WTC11 (cell line): Measurements from ENCODE around the gene GAL3ST3. TPM values are rescaled to one million over a fixed set of nuclear protein-coding genes. Genes with fewer than 3 reads are reported as not detected.

Experiments
- ATAC-seq: fragments of 200-7000 bp; cut with Tn5 transposase; 2 replicates; pipeline ENCODE4 v1.10.0; 2021; ENCODE audit warnings: mild to moderate bottlenecking, moderate library complexity
- CTCF ChIA-PET: fragments of 300-600 bp; sonication (Branson Sonifier 250); formaldehyde crosslinking; loops from one replicate; lab custom pipeline; 2021; ENCODE audit warnings: antibody characterized with exemption; lab: Charles Lee
- POLR2A ChIA-PET: fragments of 350-600 bp; sonication (Branson Sonifier 250); formaldehyde crosslinking; loops from one replicate; lab custom pipeline; 2021; ENCODE audit warnings: antibody characterized with exemption; lab: Charles Lee
- DNase-seq: peaks from one replicate; pipeline ENCODE4 v3.0.0; 2021; ENCODE audit warnings: low spot score
- H3K27ac Mint-ChIP-seq: 2 replicates; pipeline ENCODE4 v1.8.0; 2021; ENCODE audit warnings: mixed read lengths
- H3K27me3 Mint-ChIP-seq: 2 replicates; pipeline ENCODE4 v1.8.0; 2021; ENCODE audit warnings: low read depth, mild to moderate bottlenecking, moderate library complexity, mixed read lengths
- H3K36me3 Mint-ChIP-seq: 2 replicates; pipeline ENCODE4 v1.8.0; 2021; ENCODE audit warnings: mixed read lengths
- H3K4me1 Mint-ChIP-seq: 2 replicates; pipeline ENCODE4 v1.8.0; 2022; ENCODE audit warnings: mixed read lengths
- H3K4me3 Mint-ChIP-seq: 2 replicates; pipeline ENCODE4 v1.8.0; 2021; ENCODE audit warnings: mild to moderate bottlenecking, moderate library complexity, mixed read lengths
- H3K9me3 Mint-ChIP-seq: 2 replicates; pipeline ENCODE4 v1.8.0; 2021; ENCODE audit warnings: mixed read lengths
- ATF2 ChIP-seq: sonication (generic); formaldehyde crosslinking; IDR thresholded peaks from 2 replicates; pipeline ENCODE4 v1.8.1; 2022; ENCODE audit warnings: low read depth, missing genetic modification reagents, borderline replicate concordance
- ATF3 ChIP-seq: sonication (generic); formaldehyde crosslinking; conservative IDR thresholded peaks from 2 replicates; pipeline ENCODE4 v1.8.1; 2022; ENCODE audit warnings: mild to moderate bottlenecking, missing genetic modification reagents
- ELF4 ChIP-seq: sonication (generic); formaldehyde crosslinking; IDR thresholded peaks from 2 replicates; pipeline ENCODE4 v1.8.1; 2022; ENCODE audit warnings: low read depth, mild to moderate bottlenecking, moderate library complexity, missing genetic modification reagents
- EMX1 ChIP-seq: fragments of 250-450 bp; sonication (Bioruptor Pico); IDR thresholded peaks from 2 replicates; pipeline ENCODE4 v1.8.0; 2021; ENCODE audit warnings: mild to moderate bottlenecking
- GABPB1 ChIP-seq: sonication (generic); formaldehyde crosslinking; IDR thresholded peaks from 2 replicates; pipeline ENCODE4 v1.8.1; 2023; ENCODE audit warnings: mild to moderate bottlenecking, missing genetic modification reagents
- KAT7 ChIP-seq: sonication (generic); formaldehyde crosslinking; IDR thresholded peaks from 2 replicates; pipeline ENCODE4 v1.8.1; 2023; ENCODE audit warnings: missing genetic modification reagents, mild to moderate bottlenecking, borderline replicate concordance
- MAX ChIP-seq: sonication (generic); formaldehyde crosslinking; IDR thresholded peaks from 2 replicates; pipeline ENCODE4 v1.8.0; 2022; ENCODE audit warnings: mild to moderate bottlenecking, missing genetic modification reagents
- MXD4 ChIP-seq: fragments of 250-450 bp; sonication (Bioruptor Pico); IDR thresholded peaks from 2 replicates; pipeline ENCODE4 v1.8.0; 2021; ENCODE audit warnings: mild to moderate bottlenecking, moderate library complexity, borderline replicate concordance
- NR1H2 ChIP-seq: sonication (generic); formaldehyde crosslinking; IDR thresholded peaks from 2 replicates; pipeline ENCODE4 v1.9.0; 2021; ENCODE audit warnings: mild to moderate bottlenecking, moderate library complexity, missing genetic modification reagents
- NR2C2 ChIP-seq: sonication (generic); formaldehyde crosslinking; IDR thresholded peaks from 2 replicates; pipeline ENCODE4 v1.8.0; 2022; ENCODE audit warnings: mild to moderate bottlenecking, missing genetic modification reagents
- SOX15 ChIP-seq: fragments of 250-450 bp; sonication (Bioruptor Pico); IDR thresholded peaks from 2 replicates; pipeline ENCODE4 v1.9.0; 2021; ENCODE audit warnings: mild to moderate bottlenecking
- TCF7 ChIP-seq: sonication (generic); formaldehyde crosslinking; IDR thresholded peaks from 2 replicates; pipeline ENCODE4 v1.8.0; 2022; ENCODE audit warnings: mild to moderate bottlenecking, low read depth, missing genetic modification reagents, moderate library complexity
- ZBTB21 ChIP-seq: sonication (generic); formaldehyde crosslinking; IDR thresholded peaks from 2 replicates; pipeline ENCODE4 v1.8.1; 2023; ENCODE audit warnings: mild to moderate bottlenecking, missing genetic modification reagents, borderline replicate concordance
- ZNF232 ChIP-seq: sonication (generic); formaldehyde crosslinking; IDR thresholded peaks from 2 replicates; pipeline ENCODE4 v1.8.0; 2022; ENCODE audit warnings: mild to moderate bottlenecking, missing genetic modification reagents
- ZNF396 ChIP-seq: fragments of 250-450 bp; sonication (Bioruptor Pico); IDR thresholded peaks from 2 replicates; pipeline ENCODE4 v1.8.0; 2021; ENCODE audit warnings: mild to moderate bottlenecking, moderate library complexity, borderline replicate concordance
- ZNF416 ChIP-seq: fragments of 250-450 bp; sonication (Bioruptor Pico); IDR thresholded peaks from 2 replicates; pipeline ENCODE4 v1.9.0; 2021; ENCODE audit warnings: mild to moderate bottlenecking, inconsistent platforms
- ZNF423 ChIP-seq: fragments of 250-450 bp; sonication (Bioruptor Pico); IDR thresholded peaks from 2 replicates; pipeline ENCODE4 v2.1.2; 2022; ENCODE audit warnings: mild to moderate bottlenecking, moderate library complexity
- ZNF671 ChIP-seq: fragments of 250-450 bp; sonication (Bioruptor Pico); IDR thresholded peaks from 2 replicates; pipeline ENCODE4 v1.8.0; 2021; ENCODE audit warnings: mild to moderate bottlenecking
- total RNA-seq: library from RNA; stranded (reverse); gene quantifications from 3 replicates; pipeline ENCODE4 v1.2.3, GENCODE V29; 2021
- TF ChIP-seq, protein P1 (sequence below): fragments of 250-450 bp; sonication (Bioruptor Pico); IDR thresholded peaks from 2 replicates; pipeline ENCODE4 v1.9.0; 2021; ENCODE audit warnings: mild to moderate bottlenecking
- TF ChIP-seq, protein P2 (sequence below): sonication (generic); formaldehyde crosslinking; IDR thresholded peaks from 2 replicates; pipeline ENCODE4 v1.8.1; 2022; ENCODE audit warnings: missing genetic modification reagents, borderline replicate concordance
- TF ChIP-seq, protein P3 (sequence below): fragments of 250-450 bp; sonication (Bioruptor Pico); IDR thresholded peaks from 2 replicates; pipeline ENCODE4 v1.9.0; 2021; ENCODE audit warnings: mild to moderate bottlenecking
- TF ChIP-seq, protein P4 (sequence below): sonication (generic); formaldehyde crosslinking; IDR thresholded peaks from 2 replicates; pipeline ENCODE4 v1.8.1; 2023; ENCODE audit warnings: mild to moderate bottlenecking, missing genetic modification reagents

GAL3ST3 gene
- total RNA-seq, 1 experiment from 2014 or later: 21.3 TPM

- TF ChIP-seq MXD4 (CRISPR knock-in tag): no peak
- TF ChIP-seq, all 79 proteins: peak for 0
Observed at GRCh38 chr11:66042996-66043906, 5.7 kb downstream of the GAL3ST3 start (continued).

GRCh38 chr11:66042227-66042995 is 6.5 kb downstream of the GAL3ST3 start:
- Mint-ChIP-seq H3K27ac (no peak overlapping the region), H3K4me1 (peaks cover 13% of the 10 kb centered on the region), H3K9me3 (peaks cover 5% of the 10 kb centered on the region), H3K27me3 (peaks cover 6% of the 10 kb centered on the region), H3K4me3 (no peak overlapping the region), H3K36me3 (peaks cover 36% of the 10 kb centered on the region)
- CTCF ChIA-PET: interaction anchor here (0.5 to 1.5 kb wide), 4 partner anchors 20 to 181 kb away, joined by 3 to 5 read pairs (median 3); no protein-coding TSS in a partner anchor
- ATAC-seq: no peak
- POLR2A ChIA-PET: no interaction called here
- no peak for DNase-seq
- TF ChIP-seq SOX15 (CRISPR knock-in tag) (no peak), NR1H2 (CRISPR knock-in tag) (no peak), ZNF423 (no peak), ZNF396 (no peak), GABPB1 (CRISPR knock-in tag) (no peak), KAT7 (CRISPR knock-in tag) (no peak), ZNF232 (CRISPR knock-in tag) (no peak), ZNF416 (CRISPR knock-in tag) (no peak), ZNF671 (CRISPR knock-in tag) (no peak), NR2C2 (CRISPR knock-in tag) (no peak), ATF2 (CRISPR knock-in tag) (no peak), ELF4 (CRISPR knock-in tag) (no peak), ZBTB21 (CRISPR knock-in tag) (no peak), EMX1 (CRISPR knock-in tag) (no peak)
- TF ChIP-seq, protein P1, sequence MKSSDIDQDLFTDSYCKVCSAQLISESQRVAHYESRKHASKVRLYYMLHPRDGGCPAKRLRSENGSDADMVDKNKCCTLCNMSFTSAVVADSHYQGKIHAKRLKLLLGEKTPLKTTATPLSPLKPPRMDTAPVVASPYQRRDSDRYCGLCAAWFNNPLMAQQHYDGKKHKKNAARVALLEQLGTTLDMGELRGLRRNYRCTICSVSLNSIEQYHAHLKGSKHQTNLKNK: no peak
- TF ChIP-seq, protein P2, sequence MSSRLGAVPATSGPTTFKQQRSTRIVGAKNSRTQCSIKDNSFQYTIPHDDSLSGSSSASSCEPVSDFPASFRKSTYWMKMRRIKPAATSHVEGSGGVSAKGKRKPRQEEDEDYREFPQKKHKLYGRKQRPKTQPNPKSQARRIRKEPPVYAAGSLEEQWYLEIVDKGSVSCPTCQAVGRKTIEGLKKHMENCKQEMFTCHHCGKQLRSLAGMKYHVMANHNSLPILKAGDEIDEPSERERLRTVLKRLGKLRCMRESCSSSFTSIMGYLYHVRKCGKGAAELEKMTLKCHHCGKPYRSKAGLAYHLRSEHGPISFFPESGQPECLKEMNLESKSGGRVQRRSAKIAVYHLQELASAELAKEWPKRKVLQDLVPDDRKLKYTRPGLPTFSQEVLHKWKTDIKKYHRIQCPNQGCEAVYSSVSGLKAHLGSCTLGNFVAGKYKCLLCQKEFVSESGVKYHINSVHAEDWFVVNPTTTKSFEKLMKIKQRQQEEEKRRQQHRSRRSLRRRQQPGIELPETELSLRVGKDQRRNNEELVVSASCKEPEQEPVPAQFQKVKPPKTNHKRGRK (CRISPR knock-in tag): no peak

DNA sequence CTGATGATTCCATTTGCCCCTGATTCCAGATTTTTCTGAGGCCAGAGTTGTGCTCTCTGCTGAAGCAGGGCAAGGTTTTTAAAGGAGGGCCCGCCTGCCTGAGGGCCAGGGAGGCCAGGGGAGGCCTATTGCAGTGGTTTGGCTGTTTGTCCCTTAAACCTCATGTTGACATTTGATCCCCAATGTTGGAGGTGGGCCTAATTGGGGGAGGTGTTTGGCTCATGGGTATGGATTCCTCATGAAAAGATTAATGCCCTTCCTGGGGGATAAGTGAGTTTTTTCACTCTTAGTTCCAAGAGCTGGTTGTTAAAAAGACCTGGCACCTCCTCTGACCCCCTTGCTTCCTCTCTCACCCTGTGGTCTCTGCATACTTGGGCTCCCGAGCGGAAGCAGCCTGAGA is 9.2 kb downstream of the GAL3ST3 start:
- ATAC-seq: no peak
- Mint-ChIP-seq H3K4me3 (no peak overlapping the region), H3K9me3 (peaks cover 16% of the 10 kb centered on the region), H3K27ac (no peak overlapping the region), H3K36me3 (peaks cover 43% of the 10 kb centered on the region), H3K4me1 (peaks cover 3% of the 10 kb centered on the region), H3K27me3 (peaks cover 22% of the 10 kb centered on the region)
- no peak for DNase-seq
- TF ChIP-seq, protein P3, sequence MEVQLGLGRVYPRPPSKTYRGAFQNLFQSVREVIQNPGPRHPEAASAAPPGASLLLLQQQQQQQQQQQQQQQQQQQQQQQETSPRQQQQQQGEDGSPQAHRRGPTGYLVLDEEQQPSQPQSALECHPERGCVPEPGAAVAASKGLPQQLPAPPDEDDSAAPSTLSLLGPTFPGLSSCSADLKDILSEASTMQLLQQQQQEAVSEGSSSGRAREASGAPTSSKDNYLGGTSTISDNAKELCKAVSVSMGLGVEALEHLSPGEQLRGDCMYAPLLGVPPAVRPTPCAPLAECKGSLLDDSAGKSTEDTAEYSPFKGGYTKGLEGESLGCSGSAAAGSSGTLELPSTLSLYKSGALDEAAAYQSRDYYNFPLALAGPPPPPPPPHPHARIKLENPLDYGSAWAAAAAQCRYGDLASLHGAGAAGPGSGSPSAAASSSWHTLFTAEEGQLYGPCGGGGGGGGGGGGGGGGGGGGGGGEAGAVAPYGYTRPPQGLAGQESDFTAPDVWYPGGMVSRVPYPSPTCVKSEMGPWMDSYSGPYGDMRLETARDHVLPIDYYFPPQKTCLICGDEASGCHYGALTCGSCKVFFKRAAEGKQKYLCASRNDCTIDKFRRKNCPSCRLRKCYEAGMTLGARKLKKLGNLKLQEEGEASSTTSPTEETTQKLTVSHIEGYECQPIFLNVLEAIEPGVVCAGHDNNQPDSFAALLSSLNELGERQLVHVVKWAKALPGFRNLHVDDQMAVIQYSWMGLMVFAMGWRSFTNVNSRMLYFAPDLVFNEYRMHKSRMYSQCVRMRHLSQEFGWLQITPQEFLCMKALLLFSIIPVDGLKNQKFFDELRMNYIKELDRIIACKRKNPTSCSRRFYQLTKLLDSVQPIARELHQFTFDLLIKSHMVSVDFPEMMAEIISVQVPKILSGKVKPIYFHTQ (CRISPR knock-in tag): no peak
- TF ChIP-seq, protein P4, sequence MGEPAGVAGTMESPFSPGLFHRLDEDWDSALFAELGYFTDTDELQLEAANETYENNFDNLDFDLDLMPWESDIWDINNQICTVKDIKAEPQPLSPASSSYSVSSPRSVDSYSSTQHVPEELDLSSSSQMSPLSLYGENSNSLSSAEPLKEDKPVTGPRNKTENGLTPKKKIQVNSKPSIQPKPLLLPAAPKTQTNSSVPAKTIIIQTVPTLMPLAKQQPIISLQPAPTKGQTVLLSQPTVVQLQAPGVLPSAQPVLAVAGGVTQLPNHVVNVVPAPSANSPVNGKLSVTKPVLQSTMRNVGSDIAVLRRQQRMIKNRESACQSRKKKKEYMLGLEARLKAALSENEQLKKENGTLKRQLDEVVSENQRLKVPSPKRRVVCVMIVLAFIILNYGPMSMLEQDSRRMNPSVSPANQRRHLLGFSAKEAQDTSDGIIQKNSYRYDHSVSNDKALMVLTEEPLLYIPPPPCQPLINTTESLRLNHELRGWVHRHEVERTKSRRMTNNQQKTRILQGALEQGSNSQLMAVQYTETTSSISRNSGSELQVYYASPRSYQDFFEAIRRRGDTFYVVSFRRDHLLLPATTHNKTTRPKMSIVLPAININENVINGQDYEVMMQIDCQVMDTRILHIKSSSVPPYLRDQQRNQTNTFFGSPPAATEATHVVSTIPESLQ (CRISPR knock-in tag): no peak
- no peak for TF ChIP-seq MAX (CRISPR knock-in tag)
- no peak for TF ChIP-seq TCF7
- no peak for TF ChIP-seq ATF3 (CRISPR knock-in tag)
- ChIA-PET CTCF (interaction anchor here (1.1 kb wide), 1 partner anchor 20 kb away, joined by 9 read pairs; no protein-coding TSS in a partner anchor), POLR2A (no interaction called here)
